Measurements from ENCODE around the gene KLHL25.

GRCh38 chr15:85758655-85758978, 36.1 kb downstream of the KLHL25 start:
- TF ChIP-seq CTCF (IDR thresholded peaks at IDR 0.05) (no peak), POLR2AphosphoS5 (IDR thresholded peaks at IDR 0.05) (no peak), POLR2A (IDR thresholded peaks at IDR 0.05) (no peak), EP300 (IDR thresholded peaks at IDR 0.05) (no peak)
